Fibroblast of the aortic adventitia (primary cell): ENCODE measurements around the gene TOMM40L. TPM values are rescaled to one million over a fixed set of nuclear protein-coding genes. Genes with fewer than 3 reads are reported as not detected.
"Not testable (repeated sequence)": the region's sequence is repeated elsewhere in the genome, so short reads cannot be mapped to it uniquely, and the experiment has no call there.

Experiments used
- DNase-seq: peaks from one replicate; pipeline ENCODE4 v3.0.0-alpha.2; 2010; ENCODE audit warnings: low read depth
- H3K4me3 ChIP-seq: 2 replicates; pipeline ENCODE4 v1.5.1; 2011; ENCODE audit warnings: low read depth, mild to moderate bottlenecking, control low read depth, low read length, moderate library complexity
- CTCF ChIP-seq: IDR thresholded peaks from 2 replicates; pipeline ENCODE4 v1.5.1; 2011; ENCODE audit warnings: mild to moderate bottlenecking, low read length, control low read depth, inconsistent platforms; ENCODE audit not compliant: insufficient read depth
- total RNA-seq: library from RNA; depleted of rRNA; stranded (reverse); fragments of >200 nt; gene quantifications from 2 replicates; pipeline ENCODE4 v1.2.3, GENCODE V29; 2012; ENCODE audit warnings: low replicate concordance

Gene TOMM40L
- total RNA-seq, 1 donor, result 9.1 TPM

GRCh38 chr1:161244888-161245287 is 19.0 kb downstream of the TOMM40L start:
- TF ChIP-seq CTCF, result no peak
- no peak for DNase-seq
- no peak overlapping the region for H3K4me3 ChIP-seq

- not testable (repeated sequence) for DNase-seq, H3K4me3 ChIP-seq
These were observed 24.2 kb downstream of the TOMM40L start for GRCh38 chr1:161250100-161250499.

GRCh38 chr1:161250829-161251228 is 25.0 kb downstream of the TOMM40L start:
- TF ChIP-seq CTCF, result no peak
- DNase-seq, result no peak

GRCh38 chr1:161251579-161251978 is 25.7 kb downstream of the TOMM40L start:
- H3K4me3 ChIP-seq, result no peak overlapping the region
- no peak for TF ChIP-seq CTCF
- DNase-seq, result no peak

More at GRCh38 chr1:161250829-161251228, 25.0 kb downstream of the TOMM40L start:
- no peak overlapping the region for H3K4me3 ChIP-seq

GRCh38 chr1:161255302-161255701 is 29.4 kb downstream of the TOMM40L start:
- not testable (repeated sequence) for H3K4me3 ChIP-seq, DNase-seq

GRCh38 chr1:161255955-161256520 is 30.2 kb downstream of the TOMM40L start:
- not testable (repeated sequence) for DNase-seq, H3K4me3 ChIP-seq

GRCh38 chr1:161257109-161257508 is 31.2 kb downstream of the TOMM40L start:
- not testable (repeated sequence) for DNase-seq

GRCh38 chr1:161258439-161259344 is 32.8 kb downstream of the TOMM40L start, which contains the start of gene PCP4L1:
PCP4L1 (plus strand) TSS chr1:161258745; CDS start chr1:161258975, 230 bp downstream.
- no peak for TF ChIP-seq CTCF
- DNase-seq, result peak; percentile 42
- peak within 1 kb of the TSS; percentile 40 for H3K4me3 ChIP-seq

More at GRCh38 chr1:161257109-161257508, 31.2 kb downstream of the TOMM40L start:
- not testable (repeated sequence) for H3K4me3 ChIP-seq

- DNase-seq, result no peak
- TF ChIP-seq CTCF, result no peak
- no peak overlapping the region for H3K4me3 ChIP-seq
These were observed 33.5 kb downstream of the TOMM40L start for GRCh38 chr1:161259345-161259702.
